ENCODE data around the gene FAM32A. TPM values are rescaled to one million over a fixed set of nuclear protein-coding genes. Genes with fewer than 3 reads are reported as not detected.

The FAM32A gene
- polyA plus RNA-seq, 1 experiment: 156 TPM

GRCh38 chr19:16141043-16141442 is 44.2 kb upstream of the FAM32A start:
- no peak for DNase-seq (ENCODE audit: low read depth)
- H3K27me3 ChIP-seq (ENCODE audit: control insufficient read depth, insufficient read depth, low read length): no peaks in the 10 kb centered on the region
- POLR2A ChIA-PET: no interaction called here
- no peak for TF ChIP-seq CTCF (IDR thresholded peaks at IDR 0.05; ENCODE audit: insufficient read depth, low read depth, low read length)
- no peaks in the 10 kb centered on the region for H3K36me3 ChIP-seq (ENCODE audit: control insufficient read depth, insufficient read depth, low read length)
- no peak overlapping the region for H3K4me3 ChIP-seq (ENCODE audit: low read depth, low read length)
- CTCF ChIA-PET: no interaction called here

- Histone ChIP-seq H3K36me3 (ENCODE audit: control insufficient read depth, insufficient read depth, low read length) (no peaks in the 10 kb centered on the region), H3K27me3 (ENCODE audit: control insufficient read depth, insufficient read depth, low read length) (no peaks in the 10 kb centered on the region), H3K4me3 (ENCODE audit: low read depth, low read length) (no peak overlapping the region)
- ChIA-PET CTCF (no interaction called here), POLR2A (no interaction called here)
- TF ChIP-seq CTCF (IDR thresholded peaks at IDR 0.05; ENCODE audit: insufficient read depth, low read depth, low read length): no peak
- no peak for DNase-seq (ENCODE audit: low read depth)
Observed at GRCh38 chr19:16142032-16142580, 43.1 kb upstream of the FAM32A start.

GRCh38 chr19:16143399-16144215 is 41.6 kb upstream of the FAM32A start, which contains the start of gene HSH2D:
HSH2D (plus strand) TSS chr19:16143685; CDS start chr19:16148751, 5,066 bp downstream.
- Histone ChIP-seq H3K27me3 (ENCODE audit: control insufficient read depth, insufficient read depth, low read length) (no peaks in the 10 kb centered on the region), H3K36me3 (ENCODE audit: control insufficient read depth, insufficient read depth, low read length) (no peaks in the 10 kb centered on the region), H3K4me3 (ENCODE audit: low read depth, low read length) (no peak within 1 kb of the TSS)
- CTCF ChIA-PET: no interaction called here
- POLR2A ChIA-PET: no interaction called here
- no peak for TF ChIP-seq CTCF (IDR thresholded peaks at IDR 0.05; ENCODE audit: insufficient read depth, low read depth, low read length)
- no peak for DNase-seq (ENCODE audit: low read depth)

- Histone ChIP-seq H3K27me3 (ENCODE audit: control insufficient read depth, insufficient read depth, low read length) (no peaks in the 10 kb centered on the region), H3K36me3 (ENCODE audit: control insufficient read depth, insufficient read depth, low read length) (no peaks in the 10 kb centered on the region), H3K4me3 (ENCODE audit: low read depth, low read length) (no peak overlapping the region)
- DNase-seq (ENCODE audit: low read depth): no peak
- no peak for TF ChIP-seq CTCF (IDR thresholded peaks at IDR 0.05; ENCODE audit: insufficient read depth, low read depth, low read length)
- POLR2A ChIA-PET: no interaction called here
- CTCF ChIA-PET: interaction anchor here (1.3 kb wide), 1 partner anchor 102 kb away, joined by 3 read pairs; no protein-coding TSS in a partner anchor
Observed at GRCh38 chr19:16144216-16144581, 41.0 kb upstream of the FAM32A start.

GRCh38 chr19:16146112-16146511 is 39.1 kb upstream of the FAM32A start:
- Histone ChIP-seq H3K27me3 (ENCODE audit: control insufficient read depth, insufficient read depth, low read length) (no peaks in the 10 kb centered on the region), H3K4me3 (ENCODE audit: low read depth, low read length) (no peak overlapping the region), H3K36me3 (ENCODE audit: control insufficient read depth, insufficient read depth, low read length) (no peaks in the 10 kb centered on the region)
- no peak for DNase-seq (ENCODE audit: low read depth)
- ChIA-PET CTCF (interaction anchor here (0.6 to 1.7 kb wide), 2 partner anchors 19 to 141 kb away, joined by 3 to 4 read pairs; no protein-coding TSS in a partner anchor), POLR2A (no interaction called here)
- TF ChIP-seq CTCF (IDR thresholded peaks at IDR 0.05; ENCODE audit: insufficient read depth, low read depth, low read length): no peak

Data from BJ (cell line).